Measurements from ENCODE around the gene CST4. TPM values are rescaled to one million over a fixed set of nuclear protein-coding genes. Genes with fewer than 3 reads are reported as not detected.
"Not testable (repeated sequence)": the region's sequence is repeated elsewhere in the genome, so short reads cannot be mapped to it uniquely, and the experiment has no call there.

The CST4 gene
- polyA plus RNA-seq, 4 donors: not detected

DNA sequence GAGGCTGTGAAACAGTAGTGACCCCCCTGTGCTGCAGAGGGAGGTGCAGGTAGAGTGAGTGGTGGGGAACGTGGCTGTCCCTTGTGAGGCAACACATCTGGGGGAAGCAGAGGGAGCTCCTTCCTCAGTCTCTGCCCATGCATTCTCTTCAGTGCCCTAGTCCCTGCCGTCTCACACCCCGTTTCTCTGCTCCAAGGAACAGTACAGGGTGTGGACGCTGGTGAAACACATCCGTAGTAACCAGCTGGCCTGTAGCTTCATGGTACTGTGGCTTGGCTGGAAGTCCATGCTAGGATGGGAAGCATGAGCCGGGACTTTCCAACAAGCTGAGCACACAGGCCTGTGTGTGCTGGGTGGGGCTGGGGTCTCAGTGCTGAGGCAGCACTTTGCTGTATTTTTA, 25.7 kb downstream of the CST4 start:
- no peak for DNase-seq (ENCODE audit: low read depth in 4 of 4, low spot score in 3 of 4)

DNA sequence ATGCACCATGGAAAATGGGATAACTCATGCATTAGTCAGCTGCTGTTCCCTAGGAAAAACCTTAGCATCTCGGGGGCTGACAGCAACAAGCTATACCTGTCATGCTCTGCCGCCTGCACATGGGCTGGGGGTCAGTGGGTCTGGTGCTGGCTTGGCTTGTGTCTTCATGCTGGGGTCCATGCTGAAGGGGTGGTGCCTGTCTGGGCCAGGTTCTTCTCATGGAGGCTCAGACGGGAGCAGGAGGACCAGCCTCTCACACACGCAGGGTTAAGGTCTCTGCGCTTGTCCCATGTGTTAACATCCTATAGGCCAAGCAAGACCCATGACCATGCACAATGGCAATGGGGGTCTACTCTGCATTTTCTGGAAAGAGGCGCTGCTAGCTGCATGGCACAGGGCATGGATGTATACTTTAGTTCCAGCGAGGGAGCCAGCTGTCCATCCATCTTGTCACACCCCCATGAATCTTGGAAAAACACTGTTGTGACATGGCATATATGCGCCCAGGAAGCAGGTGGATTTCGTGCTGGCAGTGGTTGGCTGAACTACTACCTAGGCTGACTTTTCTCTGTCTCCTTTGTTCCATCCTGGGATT, 26.5 kb downstream of the CST4 start:
- DNase-seq (ENCODE audit: low read depth in 4 of 4, low spot score in 3 of 4): no peak

DNA sequence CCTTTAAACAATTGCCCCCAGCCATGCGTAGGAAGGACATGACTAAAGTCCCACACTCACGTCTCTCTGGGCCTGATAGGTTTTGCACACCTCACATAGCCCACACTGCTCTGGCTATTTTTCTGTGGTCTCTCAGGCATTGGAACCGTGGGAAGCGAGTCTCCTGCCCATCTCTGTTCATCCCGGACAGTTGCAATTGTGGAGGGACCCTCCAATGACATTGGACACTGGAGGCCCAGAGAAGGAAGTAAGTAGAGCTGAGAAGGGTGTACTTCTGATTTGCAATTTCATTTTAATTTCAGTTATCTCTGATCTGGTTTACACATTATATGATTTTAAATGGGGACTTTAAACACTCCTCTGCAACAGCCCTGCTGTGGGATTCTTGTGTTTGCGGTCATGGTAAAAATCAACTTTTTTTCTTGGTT, 27.8 kb downstream of the CST4 start:
- DNase-seq (ENCODE audit: low read depth in 4 of 4, low spot score in 3 of 4): no peak

DNA sequence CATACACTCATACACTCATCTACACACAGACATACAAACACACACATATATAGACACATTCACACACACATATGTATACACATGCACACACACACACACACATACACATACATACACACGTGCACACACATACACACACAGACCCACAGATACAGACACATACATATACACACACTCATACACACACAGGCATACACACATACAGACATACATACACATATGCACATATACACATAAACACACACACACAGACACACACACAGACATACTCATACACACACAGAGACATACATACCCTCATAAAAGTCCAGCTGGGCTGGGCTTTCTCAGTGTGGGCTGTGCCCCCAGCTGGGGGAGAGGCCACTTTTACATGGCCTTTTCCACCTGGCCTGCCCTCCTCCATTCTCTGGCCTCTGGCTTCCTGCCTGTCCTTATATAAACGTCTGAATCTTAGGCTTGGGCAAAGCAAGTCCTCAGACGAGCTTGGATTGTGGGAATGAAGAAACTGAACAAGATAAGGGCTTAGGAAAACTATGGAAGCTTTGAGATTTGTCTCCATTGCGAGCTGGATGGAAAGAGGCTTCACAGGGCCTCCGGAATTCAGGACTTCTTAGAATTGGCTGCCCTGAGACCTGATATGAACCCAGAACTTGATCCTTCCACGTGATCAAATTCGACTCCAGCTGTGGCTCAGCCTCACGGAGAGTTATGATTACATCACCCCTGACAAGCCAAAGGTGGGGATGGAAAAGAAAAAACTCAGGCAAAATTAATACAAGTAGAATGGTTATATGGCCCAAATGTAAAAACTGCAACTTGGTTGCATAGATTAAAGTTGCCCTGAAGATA, 28.6 kb downstream of the CST4 start:
- DNase-seq (ENCODE audit: low read depth in 4 of 4, low spot score in 3 of 4): no peak

DNA sequence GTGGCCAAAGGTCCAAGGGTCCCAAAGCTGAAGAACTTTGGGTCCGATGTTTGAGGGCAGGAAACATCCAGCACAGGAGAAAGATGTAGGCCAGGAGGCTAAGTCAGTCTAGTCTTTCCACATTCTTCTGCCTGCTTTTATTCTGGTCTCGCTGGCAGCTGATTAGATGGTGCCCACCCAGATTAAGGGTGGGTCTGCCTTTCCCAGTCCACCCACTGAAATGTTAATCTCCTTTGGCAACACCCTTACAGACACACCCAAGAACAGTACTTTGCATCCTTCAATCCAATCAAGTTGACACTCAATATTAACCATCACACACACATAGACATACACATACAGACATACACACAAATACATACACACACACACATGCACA, 29.2 kb downstream of the CST4 start:
- not testable (repeated sequence) for DNase-seq (ENCODE audit: low read depth in 4 of 4, low spot score in 3 of 4)

DNA sequence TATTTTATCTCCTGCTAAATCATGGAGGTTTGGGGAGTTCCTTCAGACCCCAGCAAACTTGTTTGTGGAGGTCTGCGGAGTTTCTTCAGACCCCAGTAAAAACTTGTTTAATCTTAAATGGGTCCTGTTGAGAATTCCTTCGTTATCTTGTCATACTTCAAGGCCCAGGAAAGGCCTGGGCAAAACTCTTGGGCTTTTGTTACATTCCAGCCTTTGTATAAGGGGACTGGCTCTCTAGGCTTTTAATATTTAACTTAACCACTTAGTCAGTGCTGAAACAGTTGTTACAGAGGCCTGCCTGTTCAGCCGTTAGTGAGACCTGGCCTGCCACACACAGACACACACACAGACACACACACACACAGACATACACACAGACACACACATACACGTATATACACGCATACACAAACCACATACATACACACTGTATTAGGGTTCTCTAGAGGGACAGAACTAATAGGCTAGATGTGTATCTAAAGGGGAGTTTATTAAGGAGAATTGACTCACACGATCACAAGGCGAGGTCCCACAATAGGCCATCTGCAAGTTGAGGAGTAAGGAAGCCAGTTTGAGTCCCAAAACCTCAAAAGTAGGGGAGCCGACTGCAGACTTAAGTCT, 29.7 kb downstream of the CST4 start:
- no peak for DNase-seq (ENCODE audit: low read depth in 4 of 4, low spot score in 3 of 4)

DNA sequence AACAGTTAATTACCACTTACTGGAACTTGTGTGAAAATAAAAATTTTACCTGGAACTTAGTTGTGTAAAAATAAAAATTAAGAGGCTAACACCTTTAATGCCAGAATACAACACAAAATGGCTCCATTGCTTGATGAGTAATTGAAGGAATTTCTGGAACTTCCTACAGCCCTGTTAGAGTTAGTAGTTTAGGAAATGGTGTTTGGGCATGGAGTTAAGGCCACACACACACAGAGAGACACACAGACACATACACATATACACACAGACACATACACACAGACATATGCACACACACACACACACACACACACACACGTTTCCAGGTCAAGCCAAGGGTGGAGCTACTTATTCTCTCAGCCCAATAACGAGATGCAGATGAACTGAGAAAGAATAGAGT, 30.5 kb downstream of the CST4 start:
- no peak for DNase-seq (ENCODE audit: low read depth in 4 of 4, low spot score in 3 of 4)

DNA sequence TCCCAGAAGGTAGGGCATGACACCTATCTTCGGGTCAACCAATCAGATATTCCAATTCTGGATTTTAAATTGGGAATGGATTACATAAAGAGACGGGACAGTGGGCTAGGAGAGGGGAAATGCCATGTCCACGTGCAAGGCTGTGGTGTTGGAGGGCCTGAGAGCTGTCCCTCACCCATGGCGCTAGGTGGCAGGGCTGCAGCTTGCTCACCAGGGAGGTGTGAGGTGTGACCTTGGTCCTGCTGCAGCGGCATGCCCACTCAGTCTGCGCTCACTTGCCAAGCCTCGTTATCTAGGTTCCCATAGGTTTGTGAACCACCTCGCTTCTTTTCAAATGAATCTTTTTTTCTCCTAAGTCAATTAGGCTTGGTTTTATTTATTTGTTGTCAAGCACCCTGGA, 31.6 kb downstream of the CST4 start:
- DNase-seq (ENCODE audit: low read depth in 4 of 4, low spot score in 3 of 4): no peak

DNA sequence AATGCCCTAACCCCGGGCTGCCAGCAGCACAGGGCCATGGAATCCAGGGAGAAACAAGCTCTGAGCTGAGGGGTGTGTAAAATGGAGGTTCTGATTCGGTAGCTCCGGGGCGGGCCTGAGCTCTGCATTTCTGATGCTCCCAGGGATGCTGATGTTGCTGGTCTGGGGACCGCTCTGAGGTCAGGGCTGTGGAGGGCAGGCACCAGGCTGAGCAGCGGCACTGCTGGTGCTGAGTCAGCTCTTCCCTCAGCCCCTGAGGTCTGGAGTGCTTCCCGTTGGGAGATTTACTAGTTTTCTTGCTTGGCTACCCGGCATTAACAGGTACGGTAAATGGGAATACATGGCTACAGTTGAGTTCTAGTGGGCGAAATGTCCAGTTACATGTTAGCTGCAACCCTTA, 32.5 kb downstream of the CST4 start:
- DNase-seq (ENCODE audit: low read depth in 4 of 4, low spot score in 3 of 4): no peak

DNA sequence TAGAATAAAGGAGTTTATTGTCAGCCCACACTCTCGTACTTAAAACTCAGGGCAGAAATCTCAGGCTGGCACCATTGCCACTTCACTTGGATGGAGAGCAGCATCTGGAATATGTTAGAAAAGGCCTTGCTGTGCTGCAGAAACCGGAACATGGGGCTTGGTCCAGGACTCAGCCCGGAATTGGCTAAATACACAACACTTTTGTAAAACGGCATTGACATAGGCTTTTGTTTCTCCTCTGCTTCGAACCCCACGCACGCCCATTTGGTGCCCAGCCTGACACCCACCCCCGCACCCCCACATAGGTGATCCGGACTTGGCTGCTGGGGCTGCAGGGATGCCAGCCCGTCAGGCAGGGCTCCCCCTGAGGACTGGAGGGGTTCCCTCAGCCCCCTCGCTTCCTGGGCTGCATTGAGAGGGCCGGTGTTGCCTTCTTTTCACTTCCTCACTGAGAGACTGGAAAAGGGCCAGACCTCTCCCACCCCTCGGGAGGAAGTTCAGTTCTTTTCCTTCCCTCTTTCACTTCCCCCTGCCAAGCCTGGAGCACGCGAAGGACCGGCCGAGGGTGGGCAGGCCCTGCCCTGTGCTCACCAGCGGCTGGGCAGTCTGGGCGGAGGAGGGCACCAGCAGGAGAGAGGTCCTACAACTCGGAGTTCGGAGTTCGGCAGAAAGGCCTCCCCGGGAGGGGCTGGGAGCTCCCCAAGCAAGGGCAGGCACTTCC, 33.2 kb downstream of the CST4 start:
- no peak for DNase-seq (ENCODE audit: low read depth in 4 of 4, low spot score in 3 of 4)

DNA sequence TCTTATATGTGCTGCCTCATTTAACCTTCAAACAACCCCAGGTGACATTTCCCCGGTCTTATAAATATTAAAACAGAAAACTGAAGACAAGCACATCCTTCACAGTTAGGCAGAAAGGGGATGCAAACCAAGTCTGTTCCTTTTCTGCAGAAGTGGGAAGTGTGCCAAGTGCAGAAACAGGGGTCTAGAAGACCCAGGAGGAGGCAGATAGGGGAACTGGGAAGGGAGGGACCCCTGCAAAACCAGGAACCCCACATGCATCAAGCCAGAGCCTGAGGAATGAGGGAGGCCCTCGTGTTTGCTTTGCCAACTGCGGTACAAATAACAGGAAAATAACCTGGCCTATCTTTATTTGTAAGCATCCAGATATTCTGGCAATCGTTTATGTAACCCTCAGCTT, 34.1 kb downstream of the CST4 start:
- no peak for DNase-seq (ENCODE audit: low read depth in 4 of 4, low spot score in 3 of 4)

DNA sequence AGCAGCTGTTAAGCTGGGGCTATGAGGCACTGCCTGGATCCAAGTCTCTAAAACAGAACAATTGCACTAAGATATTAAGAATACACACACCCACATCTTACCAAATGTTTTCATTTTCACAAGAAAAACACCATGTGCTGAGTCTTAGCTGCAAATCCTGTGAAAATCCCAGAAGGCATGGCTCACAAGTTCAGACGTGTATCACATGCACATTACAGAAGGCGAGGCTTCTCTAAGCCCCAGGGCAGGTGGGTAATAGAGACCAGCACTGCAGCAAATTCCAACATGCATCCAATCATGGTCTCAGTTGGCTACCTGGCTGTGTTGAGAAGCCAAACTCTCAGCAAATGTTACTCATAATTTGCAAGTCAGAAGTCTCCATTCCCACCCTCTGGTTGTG, 34.8 kb downstream of the CST4 start:
- DNase-seq (ENCODE audit: low read depth in 4 of 4, low spot score in 3 of 4): no peak

DNA sequence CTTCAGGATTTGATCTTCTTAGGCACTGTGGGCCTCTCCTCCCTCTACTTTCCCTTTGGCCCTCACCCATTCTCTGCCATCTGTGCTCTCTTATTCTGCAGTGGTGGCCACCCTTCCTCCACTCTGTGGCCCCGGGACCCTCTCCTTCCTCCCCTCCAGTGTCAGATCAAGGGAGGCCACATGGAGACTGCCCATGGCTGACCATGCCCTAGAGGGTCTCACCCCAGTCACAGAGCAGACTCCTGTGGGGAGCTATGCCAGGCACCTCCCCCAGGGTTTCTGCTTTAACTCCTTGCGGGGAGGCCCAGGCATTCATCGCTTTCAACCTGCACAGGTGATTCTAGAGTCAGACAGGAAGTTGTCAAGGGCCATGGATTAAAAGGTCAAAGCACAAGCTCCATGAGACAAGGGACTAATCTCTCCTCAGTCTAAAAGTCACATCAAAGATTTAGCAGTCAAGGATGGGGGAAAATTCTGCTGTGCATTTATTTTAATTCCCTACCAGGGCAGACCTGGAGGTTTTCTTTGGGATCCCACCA, 35.4 kb downstream of the CST4 start:
- no peak for DNase-seq (ENCODE audit: low read depth in 4 of 4, low spot score in 3 of 4)

DNA sequence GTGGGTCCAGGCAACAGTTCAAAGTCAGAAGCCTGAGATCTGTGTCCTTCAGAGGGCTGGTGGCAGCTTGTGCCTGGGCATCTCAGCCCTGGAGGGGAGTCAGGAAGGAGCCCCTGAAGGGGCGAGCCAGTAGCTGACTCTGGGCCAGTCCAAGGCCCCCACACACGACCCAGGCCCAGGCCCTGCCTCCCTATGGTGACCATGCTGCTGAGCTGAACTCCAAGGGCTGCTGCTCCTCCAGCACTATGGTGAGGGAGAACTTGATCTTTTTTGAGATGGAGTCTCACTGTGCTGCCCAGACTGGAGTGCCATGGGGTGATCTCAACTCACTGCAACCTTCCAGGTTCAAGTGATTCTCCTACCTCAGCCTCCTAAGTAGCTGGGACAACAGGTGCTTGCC, 35.9 kb downstream of the CST4 start:
- no peak for DNase-seq (ENCODE audit: low read depth in 4 of 4, low spot score in 3 of 4)

DNA sequence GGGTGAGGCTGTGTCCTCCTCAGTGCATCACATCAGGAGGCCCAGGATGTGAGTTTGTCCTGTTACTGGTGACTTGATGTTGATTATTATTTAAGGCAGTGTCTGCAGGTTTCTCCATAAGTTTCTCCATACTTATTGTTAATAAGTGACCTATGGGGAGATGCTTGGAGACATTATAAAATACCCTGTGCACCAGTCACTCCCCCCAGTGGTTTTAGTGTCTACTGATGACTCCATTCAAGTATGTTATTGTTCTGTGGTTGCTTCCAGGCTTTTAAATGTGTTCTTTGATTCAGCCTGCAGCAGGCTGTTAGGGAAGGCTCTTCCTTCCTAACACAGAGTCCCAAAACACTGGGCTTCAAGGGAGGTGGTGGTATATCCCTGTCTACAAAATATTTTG, 36.5 kb downstream of the CST4 start:
- no peak for DNase-seq (ENCODE audit: low read depth in 4 of 4, low spot score in 3 of 4)

DNA sequence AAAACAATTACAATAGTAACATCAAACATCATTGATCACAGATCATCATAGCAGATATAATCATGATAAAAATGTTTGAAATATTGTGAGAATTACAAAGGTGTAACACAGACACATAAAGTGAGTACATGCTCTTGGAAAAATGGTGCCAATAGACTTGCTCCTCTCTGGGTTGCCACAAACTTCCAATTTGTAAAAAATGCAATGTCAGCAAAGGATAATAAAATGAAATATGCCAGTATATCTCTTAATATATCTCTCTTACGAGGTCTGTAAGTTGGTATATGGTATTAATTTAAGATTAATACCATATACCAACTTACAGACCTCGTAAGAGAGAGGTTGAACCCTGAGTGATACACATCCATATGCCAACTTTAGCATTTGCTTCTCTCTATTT, 37.7 kb downstream of the CST4 start:
- no peak for DNase-seq (ENCODE audit: low read depth in 4 of 4, low spot score in 3 of 4)

DNA sequence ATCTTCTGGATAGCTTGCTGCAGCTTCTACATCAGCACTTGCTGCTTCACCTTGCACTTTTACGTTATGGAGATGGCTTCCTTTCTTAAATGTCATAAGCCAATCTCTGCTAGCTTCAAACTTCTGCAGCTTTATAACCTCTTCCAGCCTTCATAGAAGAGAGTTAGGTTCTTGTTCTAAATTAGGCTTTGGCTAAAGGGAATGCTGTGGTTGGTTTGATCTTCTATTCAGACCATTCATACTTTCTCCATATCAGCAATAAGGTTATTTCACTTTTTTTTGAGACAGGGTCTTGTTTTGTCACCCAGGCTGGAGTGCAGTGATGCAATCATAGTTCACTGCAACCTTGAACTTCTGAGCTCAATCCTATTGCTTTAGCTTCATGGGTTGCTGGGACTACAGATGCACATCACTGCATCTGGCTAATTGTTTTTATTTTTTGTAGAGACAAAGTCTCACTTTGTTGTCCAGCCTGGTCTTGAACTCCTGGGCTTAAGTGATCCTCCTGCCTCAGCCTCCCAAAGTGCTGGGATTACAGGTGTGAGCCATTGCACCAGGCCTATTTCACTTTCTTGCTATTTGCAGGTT, 38.9 kb downstream of the CST4 start:
- no peak for DNase-seq (ENCODE audit: low read depth in 4 of 4, low spot score in 3 of 4)

DNA sequence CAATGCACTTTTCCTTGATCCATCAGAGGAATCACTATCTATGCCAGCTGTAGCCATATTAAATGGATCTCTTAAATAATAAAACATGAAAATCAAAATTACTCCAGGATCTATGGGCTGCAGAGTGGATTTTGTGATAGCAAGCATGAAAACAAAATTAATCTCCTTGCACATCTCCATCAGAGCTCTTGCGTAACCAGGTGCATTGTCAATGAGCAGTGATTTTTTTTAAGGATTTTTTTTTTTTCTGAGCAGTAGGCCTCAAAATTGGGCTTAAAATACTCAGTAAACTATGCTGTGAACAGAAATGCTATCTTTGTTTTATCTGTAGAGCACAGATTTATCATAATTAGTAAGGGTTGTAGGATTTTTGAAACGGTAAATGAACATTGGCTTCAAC, 39.6 kb downstream of the CST4 start:
- DNase-seq (ENCODE audit: low read depth in 4 of 4, low spot score in 3 of 4): no peak

DNA sequence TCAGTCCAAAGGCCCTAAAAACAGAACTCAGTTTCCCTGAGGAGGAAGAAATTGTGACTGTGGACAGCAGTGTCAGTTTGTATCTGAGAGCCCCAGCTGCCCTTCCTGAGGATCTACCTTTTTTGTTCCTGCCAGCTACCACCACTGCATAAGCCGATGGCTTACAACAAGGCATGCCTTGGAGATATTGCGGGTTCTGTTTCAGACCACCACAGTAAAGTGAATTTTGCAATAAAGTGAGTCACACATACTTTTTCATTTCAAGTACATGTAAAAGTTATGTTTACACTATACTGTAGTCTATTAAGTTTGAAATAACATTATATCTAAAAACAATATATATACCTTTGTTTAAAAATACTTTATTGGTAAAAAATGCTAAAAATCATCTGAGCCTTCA, 41.5 kb downstream of the CST4 start:
- no peak for DNase-seq (ENCODE audit: low read depth in 4 of 4, low spot score in 3 of 4)

DNA sequence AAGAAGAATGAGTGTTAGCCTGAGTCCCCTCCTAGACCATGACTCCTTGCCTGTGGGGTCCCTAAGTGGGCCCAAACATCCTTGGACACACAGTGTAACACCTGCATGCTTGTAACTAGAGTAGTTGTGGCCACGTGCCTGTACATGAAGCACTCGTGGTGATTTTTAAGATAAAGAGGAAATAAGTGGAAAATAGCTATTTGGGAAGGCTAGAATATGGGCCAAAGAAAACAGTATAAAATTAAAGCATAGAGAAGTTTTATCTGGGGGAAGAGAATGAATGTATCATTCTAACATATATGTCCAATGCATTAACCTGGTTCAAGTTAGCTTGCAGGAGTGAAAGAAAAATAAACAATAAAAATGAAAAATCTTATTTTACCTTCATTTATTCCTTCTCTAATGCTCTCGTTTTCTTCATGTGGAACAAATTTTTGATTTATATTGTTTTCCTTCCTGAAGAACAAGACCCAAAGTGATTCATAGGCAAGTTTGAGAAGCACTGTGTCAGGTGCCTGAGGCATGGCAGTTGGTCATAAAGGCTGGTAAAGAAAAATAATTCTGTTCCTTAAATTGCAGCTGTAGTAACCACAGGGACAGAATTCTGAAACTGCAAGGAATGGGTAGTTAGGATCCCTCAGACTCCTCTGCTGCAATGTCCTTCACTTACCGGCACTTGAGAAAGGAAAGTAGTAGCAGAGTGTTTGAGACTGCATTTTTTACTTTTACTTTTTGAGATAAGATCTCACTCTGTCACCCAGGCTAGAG, 42.5 kb downstream of the CST4 start:
- DNase-seq (ENCODE audit: low read depth in 4 of 4, low spot score in 3 of 4): no peak
